ENCODE results near the gene ASAP2.

Gene ASAP2

GRCh38 chr2:9300829-9301453 is 94.3 kb downstream of the ASAP2 start:
- no peak for DNase-seq

- no peak for DNase-seq
Observed at GRCh38 chr2:9302755-9303154, 96.1 kb downstream of the ASAP2 start.

- DNase-seq = no peak
Observed at GRCh38 chr2:9303528-9304225, 97.1 kb downstream of the ASAP2 start.

- no peak for DNase-seq
Observed at GRCh38 chr2:9306911-9307310, 100.3 kb downstream of the ASAP2 start.

- no peak for DNase-seq
Observed at GRCh38 chr2:9307535-9307934, 100.9 kb downstream of the ASAP2 start.

GRCh38 chr2:9308186-9308955 is 101.8 kb downstream of the ASAP2 start:
- DNase-seq = no peak

- DNase-seq = no peak
Observed at GRCh38 chr2:9309147-9309546, 102.5 kb downstream of the ASAP2 start.

- no peak for DNase-seq
Observed at GRCh38 chr2:9310377-9310776, 103.8 kb downstream of the ASAP2 start.

GRCh38 chr2:9310798-9311197 is 104.2 kb downstream of the ASAP2 start:
- DNase-seq = no peak

GRCh38 chr2:9311488-9311887 is 104.9 kb downstream of the ASAP2 start:
- no peak for DNase-seq

GRCh38 chr2:9312591-9312990 is 106.0 kb downstream of the ASAP2 start:
- no peak for DNase-seq

GRCh38 chr2:9313443-9313842 is 106.8 kb downstream of the ASAP2 start:
- no peak for DNase-seq

GRCh38 chr2:9315280-9315847 is 108.8 kb downstream of the ASAP2 start:
- DNase-seq = no peak

- DNase-seq = no peak
Observed at GRCh38 chr2:9317559-9317958, 110.9 kb downstream of the ASAP2 start.

- no peak for DNase-seq
Observed at GRCh38 chr2:9318461-9319337, 112.1 kb downstream of the ASAP2 start.

GRCh38 chr2:9319338-9319715 is 112.7 kb downstream of the ASAP2 start:
- no peak for DNase-seq

- DNase-seq = no peak
Observed at GRCh38 chr2:9322576-9322975, 116.0 kb downstream of the ASAP2 start.

GRCh38 chr2:9325428-9325827 is 118.8 kb downstream of the ASAP2 start:
- DNase-seq = no peak

GRCh38 chr2:9326975-9327374 is 120.4 kb downstream of the ASAP2 start:
- no peak for DNase-seq

GRCh38 chr2:9327873-9328352 is 121.3 kb downstream of the ASAP2 start:
- DNase-seq = no peak

- DNase-seq = no peak
Observed at GRCh38 chr2:9328931-9329330, 122.3 kb downstream of the ASAP2 start.

GRCh38 chr2:9329497-9329896 is 122.9 kb downstream of the ASAP2 start:
- no peak for DNase-seq

Data from activated CD4-positive, alpha-beta T cell treated with anti-CD3 and anti-CD28 coated beads for 48 hours (primary cell).